ENCODE measurements around the gene ZNF90.
A peak's percentile ranks its signal among the peaks of the same experiment; 100 is the strongest.
"Not testable (repeated sequence)": the region's sequence is repeated elsewhere in the genome, so short reads cannot be mapped to it uniquely, and the experiment has no call there.

Gene ZNF90

DNA sequence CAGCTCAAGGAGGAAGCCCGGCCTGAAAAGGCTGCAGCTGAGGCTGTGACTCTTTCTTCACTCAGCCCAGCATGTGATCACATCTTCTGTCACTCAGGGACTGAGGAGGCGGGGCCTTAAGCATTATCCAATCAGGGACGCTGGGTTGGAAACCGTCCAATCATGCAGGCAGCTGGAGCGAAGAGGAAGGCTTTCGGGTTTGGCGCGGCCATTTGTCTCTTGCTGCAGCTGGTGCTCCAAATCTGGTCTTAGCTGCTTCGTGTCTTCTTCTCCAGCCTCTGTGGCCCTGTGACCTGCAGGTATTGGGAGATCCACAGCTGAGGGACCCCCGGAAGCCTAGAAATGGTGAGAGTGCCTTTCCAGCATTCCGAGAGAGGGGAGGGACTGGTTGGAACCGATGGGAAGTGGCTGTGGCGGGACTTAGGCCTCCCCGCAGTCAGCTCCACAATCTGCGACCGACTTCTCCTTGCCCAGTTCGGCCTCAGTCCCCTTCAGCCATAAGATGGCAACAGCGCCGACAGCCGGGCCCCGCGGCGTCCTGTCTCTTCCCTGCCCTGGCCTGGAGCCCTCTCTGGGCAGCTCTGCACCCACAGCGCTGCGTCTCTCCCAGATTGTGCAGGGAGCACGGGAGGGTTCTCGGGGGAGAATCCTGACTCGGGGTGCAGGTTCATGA, at the start of gene ZNF90:
Gene ZNF90 (plus strand): TSS at position 210 of the 673 bp plus-strand sequence. CDS start 133 bp downstream, at position 343.
- DNase-seq = peak; percentile 81

DNA sequence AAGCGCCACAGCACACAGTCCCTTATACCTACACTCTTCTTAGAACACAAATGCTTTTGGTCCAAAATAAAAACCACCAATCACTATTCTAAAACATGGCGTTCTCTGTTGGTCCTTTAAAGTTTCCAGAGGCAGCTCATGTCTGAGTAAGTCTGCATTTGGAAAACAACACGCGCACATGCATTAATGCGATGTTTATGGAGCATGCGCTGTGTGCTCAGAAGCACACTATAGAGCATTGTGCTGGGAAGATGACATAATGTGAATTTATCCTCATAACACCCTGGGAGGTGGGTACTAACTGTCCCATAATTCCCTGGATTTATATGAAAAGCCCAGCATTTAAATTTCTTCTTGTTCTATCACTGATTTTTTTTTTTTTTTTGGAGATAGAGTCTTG, 49.2 kb upstream of the ZNF90 start:
- no peak for DNase-seq

DNA sequence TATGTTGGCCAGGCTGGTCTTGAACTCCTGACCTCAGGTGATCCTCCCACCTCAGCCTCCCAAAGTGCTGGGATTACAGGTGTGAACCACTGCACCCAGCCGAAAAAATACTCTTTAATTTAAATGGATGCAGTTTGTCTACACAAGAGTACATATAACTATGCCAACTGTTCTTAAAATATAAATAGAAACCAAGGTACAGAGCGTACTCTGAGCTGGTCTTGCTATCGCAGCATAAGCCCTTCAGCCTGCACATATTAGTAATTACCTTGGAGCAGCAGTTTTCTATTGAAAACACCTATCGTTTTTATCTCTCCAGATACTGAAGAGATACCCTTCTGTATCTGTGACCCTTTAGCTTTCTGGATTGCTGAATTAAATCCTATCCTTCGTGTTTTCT, 41.9 kb upstream of the ZNF90 start:
- no peak for DNase-seq

DNA sequence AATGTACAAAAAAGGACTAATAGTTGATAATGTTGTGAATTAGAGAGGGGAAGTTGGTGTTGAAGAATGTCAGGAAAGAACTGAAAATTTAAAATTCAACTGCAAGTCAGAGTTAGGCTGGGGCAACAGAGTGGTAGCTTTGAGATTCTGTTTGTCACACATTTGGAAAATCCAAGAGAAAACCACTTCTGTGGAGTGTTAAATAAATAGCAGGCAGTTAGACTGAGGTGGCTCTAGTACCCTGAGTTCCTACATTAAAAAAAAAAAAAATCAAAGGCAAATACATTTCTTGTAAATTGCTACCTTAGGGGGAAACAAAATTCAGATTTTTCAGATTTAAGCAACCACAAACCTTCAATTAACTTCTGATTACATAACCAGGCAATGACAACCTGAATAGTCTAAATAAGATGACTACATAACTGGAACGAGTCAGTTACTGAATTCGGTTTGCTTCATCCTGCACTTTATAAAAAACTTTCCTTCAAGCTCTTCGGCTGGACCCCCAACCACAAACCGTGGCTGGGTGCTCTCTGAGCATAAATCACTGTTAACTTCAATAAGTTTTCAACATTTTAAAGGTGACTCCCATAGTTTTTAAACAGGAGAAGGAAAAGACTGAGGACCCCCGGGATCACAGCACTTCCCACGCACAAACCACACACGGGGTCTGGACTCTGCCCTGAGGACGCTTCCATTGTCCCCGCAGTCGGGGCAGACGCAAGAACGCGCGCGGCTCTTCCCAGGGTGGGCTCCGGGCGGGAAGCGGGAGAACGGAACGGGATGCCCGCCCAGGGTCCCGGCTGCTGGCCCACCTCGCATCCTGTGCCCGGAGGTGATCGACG, 39.2 kb upstream of the ZNF90 start:
- no peak for DNase-seq

DNA sequence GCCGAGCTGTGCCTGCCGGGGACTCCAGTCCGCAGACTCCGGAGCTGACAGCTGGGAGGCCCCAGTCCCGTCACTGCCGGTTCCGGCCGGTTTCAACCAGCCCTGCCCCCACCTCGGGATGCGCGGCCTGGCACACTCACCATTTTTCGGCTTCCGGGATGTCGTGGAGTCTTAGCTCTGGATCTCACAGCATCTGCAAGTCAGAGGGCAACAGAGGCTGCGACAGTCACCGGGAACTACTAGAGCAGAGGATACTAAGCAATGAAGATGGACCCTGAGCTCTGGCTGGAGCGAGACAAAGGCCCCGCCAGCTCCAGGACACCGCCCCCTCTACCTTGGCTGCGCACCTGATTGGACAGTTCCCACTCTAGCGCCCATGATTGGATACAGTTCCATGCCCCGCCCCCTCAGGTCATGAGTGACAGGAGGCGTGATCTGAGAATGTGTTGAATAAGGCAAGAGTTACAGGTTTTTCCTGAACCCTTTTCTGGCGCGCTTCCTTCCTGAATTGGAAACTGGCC, 38.5 kb upstream of the ZNF90 start, which contains the start of gene ZNF682:
Gene ZNF682 (minus strand): TSS at position 303 of the 521 bp plus-strand sequence. CDS start 160 bp downstream, at position 143.
- DNase-seq = peak; percentile 93

DNA sequence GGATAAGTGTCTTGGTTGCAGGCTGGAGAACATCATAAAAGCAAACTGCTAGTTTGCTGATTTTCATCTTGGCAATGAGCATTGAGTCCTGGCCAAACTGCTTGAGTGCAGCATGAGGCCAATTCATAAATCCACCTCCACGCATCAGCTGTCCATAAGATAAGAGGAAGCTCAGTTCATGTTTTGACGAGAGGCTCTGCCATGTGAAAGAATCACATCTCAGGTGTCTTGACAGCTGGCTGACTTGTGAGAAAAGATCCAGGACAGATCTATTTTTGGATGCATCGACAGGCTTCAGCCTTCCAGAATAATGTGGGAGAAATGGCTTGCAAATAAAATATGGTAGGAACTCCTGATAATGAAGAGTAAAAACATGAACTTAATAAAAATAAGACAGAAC, 33.1 kb upstream of the ZNF90 start:
- no peak for DNase-seq

DNA sequence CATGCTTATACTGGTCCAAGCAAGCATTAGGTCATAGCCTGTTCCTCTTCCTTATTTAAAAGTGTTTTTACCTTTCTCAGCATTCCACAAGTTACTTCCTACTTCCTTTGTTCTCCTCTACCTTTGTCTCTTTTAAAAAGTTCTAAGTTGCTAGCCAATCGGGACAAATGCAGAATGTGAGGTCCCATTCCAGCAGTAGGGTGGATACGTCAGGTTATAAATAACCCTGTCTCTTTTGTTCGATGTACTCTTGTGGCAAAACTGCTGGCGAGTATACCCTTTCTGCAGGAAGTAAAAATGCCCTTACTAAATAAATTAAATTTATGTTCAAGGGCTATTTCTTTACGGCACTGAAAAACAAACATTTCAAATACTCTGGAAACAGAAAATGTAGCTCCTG, 32.1 kb upstream of the ZNF90 start:
- DNase-seq = not testable (repeated sequence)

DNA sequence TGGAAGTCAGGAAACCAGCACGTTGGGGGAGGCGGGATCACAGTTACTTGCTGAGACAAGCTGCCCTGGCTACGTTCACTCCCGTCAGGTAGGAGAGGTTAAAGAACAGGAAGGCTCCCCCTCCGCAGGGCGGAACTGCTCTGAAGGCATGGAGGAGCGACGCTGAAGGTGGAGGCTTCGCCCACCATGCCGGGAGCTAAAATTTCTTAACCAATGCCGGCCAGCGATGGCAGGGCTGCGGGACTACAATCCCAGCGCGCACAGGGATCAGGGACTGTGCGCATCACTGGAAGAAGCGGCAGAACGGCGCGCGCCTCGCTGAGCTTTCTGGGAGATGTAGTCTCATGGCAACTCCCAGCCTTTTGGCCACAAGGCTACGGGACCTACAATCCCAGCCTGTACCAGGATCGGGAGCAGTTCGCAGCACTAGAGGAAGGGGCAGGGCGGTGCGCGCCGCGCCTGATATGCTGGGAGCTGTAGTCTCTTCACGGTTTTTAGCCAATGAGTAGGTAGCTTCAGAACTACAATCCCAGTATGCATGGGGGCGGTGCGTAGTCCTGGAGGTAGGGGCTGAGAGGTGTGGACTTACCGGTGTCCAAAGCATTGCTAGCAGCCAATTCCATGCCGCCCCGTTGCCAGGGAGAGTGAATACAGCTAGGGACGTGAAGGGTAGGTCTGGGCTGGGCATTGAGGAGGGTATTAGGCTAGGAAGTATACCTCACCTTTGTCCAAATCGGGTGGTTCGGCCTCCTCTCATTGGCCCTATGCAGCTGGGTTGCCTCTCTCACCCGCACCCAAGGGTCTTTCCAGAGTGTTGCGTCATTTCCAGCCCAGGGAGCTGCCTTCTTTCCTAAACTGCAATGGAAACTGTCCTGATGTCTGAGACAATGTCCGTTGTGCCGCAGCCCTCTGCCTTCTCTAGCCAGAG, 25.7 kb upstream of the ZNF90 start:
- DNase-seq = peak; percentile 58

DNA sequence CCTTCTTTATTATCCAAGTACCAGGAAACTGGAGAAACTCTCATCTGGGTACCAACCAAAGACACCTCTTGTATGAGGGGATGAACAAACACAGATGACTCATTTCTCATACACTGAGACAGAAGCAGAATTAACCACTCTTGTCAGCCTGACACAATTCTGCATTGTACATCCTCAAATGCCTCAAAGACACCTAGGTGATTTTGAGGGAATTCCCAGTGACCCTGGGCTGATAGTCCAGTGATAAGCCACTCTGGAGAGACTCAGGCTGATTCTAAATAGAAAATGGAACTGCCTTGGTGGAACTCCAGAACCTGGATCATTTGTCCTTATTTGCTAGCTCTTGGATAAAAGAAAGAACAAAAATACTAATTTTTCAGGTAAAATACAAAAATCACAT, 19.1 kb upstream of the ZNF90 start:
- not testable (repeated sequence) for DNase-seq

DNA sequence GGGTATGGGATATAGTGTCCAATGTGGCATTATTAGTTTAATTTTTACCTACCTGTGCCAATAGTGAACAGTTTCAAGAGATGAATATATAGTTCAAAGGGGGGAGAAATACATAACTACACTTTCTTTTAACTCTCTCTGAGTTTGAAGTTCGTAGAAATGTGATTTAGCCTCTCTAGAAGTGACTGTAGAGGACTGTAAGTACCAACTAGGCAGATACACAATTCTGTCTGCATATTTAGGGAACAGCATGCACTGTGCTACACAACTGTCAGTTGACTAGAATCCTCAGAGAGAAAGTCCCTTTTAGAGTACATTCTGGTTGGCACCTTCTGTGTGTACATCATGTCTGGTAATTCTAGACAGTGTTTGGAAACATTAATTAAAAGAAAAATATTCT, 17.5 kb upstream of the ZNF90 start:
- DNase-seq = no peak

DNA sequence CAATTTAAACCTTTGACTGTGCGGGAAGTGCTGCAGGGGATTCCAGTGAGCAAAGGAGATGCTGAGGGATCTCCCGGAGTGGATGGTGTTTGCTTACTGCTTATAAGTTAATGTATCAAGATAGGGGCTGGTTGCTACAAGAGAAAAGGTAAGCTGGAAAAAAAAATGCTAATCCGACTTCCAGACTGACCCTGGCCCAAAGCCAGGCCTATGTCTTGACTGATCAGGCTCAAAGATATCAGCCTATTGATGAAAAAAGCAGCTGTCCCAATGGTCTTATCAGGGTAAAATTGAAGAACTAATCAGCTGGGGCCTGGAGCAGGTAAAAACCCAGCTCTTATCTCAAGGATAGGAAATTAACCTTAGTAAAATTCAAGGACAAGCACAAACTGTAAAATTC, 10.9 kb upstream of the ZNF90 start:
- DNase-seq = no peak

DNA sequence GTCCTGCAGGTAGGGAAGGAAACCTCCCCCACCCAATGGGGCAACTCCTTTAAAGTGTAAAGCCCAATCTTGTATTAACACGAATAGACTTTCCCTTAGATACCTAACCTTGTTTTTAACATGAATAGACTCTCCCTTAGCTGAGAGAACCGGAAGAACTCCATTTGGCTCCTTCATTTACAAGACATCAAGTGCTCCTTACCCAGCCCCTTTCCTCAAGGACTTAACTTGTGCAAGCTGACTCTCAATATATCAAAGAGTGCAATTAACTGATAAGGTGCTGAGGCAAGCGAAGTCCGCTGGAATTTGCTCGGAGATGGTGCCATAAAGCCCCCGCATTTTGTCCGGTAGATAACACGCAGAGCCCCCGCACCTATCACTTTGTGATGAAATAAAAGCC, 9.9 kb upstream of the ZNF90 start:
- DNase-seq = no peak

DNA sequence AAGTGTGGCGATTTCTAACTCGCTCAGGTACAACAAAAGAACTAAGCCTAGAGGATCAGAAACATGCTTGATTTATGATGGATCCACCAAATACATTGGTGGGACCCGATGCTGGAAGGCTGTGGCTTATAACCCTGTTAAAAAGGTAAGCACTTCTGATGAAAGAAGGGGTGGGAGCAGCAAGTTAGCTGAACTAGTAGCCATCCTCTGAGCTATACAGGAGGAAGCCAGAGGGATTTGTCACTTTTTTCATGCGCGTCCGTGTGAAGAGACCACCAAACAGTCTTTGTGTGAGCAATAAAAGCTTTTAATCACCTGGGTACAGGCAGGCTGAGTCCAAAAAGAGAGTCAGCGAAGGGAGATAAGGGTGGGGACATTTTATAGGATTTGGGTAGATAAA, 9.2 kb upstream of the ZNF90 start:
- DNase-seq = not testable (repeated sequence)

DNA sequence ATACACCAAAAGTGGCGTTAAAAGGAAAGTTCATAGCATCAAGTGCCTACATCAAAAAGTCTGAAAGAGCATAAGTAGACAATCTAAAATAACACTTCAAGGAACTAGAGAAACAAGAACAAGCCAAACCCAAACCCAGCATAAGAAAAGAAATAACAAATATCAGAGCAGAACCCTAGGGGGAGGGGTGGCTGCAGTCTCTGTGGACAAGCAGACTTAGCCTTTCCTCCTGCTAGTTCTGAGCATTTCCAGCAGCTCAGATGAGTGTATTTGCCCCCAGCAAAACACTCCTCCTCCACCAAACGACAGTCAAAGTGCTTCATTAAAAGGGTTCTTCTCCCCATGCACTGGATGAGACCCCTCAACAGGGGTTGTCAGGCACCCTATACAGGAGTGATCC, 7.1 kb upstream of the ZNF90 start:
- no peak for DNase-seq

DNA sequence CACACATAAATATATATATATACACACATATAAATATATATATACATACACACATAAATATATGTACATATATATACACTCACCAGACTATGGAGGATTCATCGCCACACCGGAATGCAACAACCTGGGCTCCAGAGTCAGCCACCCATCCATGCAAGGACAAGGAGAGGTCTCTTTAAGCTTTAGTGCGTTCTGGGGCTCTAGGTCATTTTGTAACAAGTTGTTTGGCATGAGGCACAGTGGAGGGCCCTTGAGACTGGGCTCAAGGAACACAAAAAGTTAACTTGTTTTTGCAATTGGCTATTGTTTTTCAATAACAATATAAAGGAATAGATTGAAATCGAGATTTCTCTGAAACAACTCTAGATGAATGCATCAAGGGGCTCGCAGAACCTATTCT, 4.9 kb upstream of the ZNF90 start:
- no peak for DNase-seq

DNA sequence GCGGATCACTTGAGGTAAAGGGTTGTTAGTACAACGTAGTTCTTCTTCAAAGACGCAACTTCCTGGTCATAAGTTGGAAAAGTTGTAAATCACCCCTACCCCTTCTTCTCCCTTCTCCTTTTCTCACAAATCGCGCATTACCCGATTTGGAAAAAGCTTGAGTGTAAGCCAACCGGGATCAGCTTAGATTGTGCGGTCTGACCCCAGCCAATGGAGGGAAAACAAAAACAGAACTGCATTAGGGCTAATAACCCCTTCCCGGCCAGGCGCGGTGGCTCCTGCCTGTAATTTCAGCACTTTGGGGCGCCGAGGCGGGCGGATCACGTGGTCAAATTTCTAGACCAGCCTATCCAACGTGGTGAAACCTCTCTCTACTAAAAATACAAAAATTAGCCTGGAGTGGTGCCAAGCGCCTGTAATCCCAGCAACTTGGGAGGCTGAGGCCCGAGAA, 806 bp downstream of the ZNF90 start:
- DNase-seq = no peak

DNA sequence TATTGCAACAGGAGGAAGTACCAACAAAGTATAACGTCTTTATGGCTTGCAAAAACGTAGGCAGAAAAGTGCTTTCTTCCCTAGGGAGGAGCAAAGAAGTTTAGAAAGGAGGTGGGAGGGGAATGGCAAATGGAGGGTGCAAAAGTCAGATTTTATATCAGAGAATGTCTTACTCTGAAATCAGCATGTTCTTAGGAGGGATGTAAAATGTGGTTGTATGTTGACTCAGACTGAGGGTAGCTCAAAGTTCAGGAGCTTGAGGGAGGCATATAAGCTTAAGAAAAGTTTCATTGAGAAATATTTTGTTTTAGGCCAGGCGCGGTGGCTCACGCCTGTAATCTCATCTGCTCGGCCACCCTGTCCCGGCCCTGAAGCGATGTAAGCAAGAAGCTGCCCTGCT, 1.7 kb downstream of the ZNF90 start:
- DNase-seq = no peak

DNA sequence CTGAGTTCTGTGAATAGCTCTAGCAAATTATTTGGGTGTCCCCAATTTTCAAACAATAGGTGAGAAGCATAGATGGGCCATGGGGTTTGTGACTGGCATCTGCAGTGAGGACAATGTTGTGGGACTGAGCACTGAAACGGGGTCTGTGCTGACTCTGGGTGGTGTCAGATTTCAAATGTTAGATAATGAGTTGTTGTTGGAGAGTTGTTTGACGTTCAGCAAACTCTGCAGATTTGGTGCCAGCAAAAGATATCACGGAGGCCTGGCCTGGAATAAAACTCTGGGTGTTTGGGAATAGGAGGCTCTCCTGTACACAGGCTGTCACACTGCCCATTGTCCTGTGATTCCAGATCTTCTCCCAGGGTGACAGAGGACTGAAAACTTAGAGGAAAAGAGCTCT, 2.9 kb downstream of the ZNF90 start:
- no peak for DNase-seq

DNA sequence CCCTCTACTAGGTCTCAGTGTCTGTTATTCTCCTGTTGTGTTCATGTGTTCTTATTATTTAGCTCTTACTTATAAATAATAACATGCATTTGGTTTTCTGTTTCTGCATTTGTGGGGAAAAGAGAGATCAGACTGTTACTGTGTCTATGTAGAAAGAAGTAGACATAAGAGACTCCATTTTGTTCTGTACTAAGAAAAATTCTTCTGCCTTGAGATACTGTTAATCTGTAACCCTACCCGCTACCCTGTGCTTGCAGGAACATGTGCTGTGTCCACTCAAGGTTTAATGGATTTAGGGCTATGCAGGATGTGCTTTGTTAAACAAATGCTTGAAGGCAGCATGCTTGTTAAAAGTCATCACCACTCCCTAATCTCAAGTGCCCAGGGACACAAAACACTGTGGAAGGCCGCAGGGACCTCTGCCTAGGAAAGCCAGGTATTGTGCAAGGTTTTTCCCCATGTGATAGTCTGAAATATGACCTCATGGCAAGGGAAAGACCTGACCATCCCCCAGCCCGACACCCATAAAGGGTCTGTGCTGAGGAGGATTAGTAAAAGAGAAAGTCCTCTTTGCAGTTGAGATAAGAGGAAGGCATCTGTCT, 4.5 kb downstream of the ZNF90 start:
- not testable (repeated sequence) for DNase-seq

DNA sequence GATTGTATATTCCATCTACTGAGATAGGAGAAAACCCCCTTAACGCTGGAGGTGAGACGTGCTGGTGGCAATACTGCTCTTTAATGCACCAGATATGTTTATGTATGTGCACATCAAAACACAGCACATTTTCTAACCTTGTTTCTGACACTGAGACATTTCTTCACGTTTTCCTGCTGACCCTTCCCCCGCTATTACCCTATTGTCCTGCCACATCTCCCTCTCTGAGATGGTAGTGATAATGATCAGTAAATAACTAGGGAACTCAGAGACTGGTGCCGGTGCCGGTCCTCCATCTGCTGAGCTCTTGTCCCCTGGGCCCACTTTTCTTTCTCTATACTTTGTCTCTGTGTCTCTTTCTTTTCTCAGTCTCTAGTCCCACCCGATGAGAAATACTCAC, 5.1 kb downstream of the ZNF90 start:
- not testable (repeated sequence) for DNase-seq

DNA sequence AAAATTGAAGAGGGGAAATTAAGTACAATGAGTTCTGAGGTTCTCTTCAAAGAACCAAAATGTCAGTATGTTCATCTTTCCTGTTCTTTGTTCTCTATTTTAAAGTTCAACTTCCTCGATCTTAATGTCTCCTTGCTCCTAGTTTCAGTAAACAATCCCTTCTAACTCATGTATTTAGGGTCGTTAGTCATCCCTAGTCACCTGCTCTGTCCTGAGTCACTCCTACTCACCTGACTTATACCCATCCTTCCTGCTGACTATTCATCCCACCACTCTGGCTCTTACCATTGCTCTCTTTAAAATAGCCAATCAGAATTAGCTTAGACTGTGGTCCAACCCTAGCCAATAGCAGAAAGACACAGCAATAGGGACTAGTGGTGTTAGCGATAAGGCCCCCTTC, 24.3 kb downstream of the ZNF90 start:
- no peak for DNase-seq

DNA sequence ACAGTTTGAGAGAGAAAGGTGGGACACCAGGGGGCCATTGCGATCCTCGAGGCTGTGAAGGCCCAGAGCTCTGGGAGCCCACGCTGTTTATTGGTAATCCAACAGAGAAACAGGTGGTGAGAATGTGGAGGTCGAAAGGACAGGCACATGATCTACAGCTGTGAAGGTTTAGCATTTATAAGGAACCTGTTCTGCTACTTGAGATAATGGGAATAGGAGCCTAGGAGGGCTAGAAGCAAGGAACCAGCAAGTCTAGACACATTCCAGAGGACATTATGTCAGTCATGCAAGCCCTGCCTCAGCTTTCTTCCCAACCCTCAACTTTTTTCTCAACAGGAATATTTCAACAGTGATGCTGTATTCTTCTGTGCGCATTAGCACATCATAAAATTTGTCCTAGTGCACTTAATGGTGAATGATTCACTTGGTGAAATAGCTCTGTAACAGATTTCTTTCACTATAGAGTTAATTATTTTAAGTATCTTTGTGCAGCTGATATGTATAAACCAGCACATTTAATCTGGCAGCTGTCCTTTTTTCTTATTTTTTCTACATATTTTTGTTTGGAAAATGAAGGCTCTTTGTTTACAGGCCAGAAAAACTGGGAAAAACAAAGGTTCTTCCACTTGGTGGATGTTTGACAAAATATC, 25.4 kb downstream of the ZNF90 start:
- no peak for DNase-seq
